ENCODE data around the gene IP6K1.
"Not testable (repeated sequence)": the region's sequence is repeated elsewhere in the genome, so short reads cannot be mapped to it uniquely, and the experiment has no call there.

GRCh38 chr3:49686769-49687423 lies 99.4 kb downstream of the IP6K1 start:
- TF ChIP-seq PPARA (CRISPR knock-in tag; IDR thresholded peaks at IDR 0.05; ENCODE audit: borderline replicate concordance); RARB (CRISPR knock-in tag; IDR thresholded peaks at IDR 0.05); TOX (CRISPR knock-in tag; IDR thresholded peaks at IDR 0.05; ENCODE audit: borderline replicate concordance); POU6F1 (CRISPR knock-in tag; IDR thresholded peaks at IDR 0.05; ENCODE audit: borderline replicate concordance, low read depth); SNAI2 (CRISPR knock-in tag; IDR thresholded peaks at IDR 0.05); ISL1 (CRISPR knock-in tag; IDR thresholded peaks at IDR 0.05); CREB5 (CRISPR knock-in tag; IDR thresholded peaks at IDR 0.05; ENCODE audit: low read depth); ESRRG (CRISPR knock-in tag; IDR thresholded peaks at IDR 0.05): not testable (repeated sequence)

Measured in SK-N-SH treated with all-trans-retinoic acid at 6 μM for 48 hours (cell line).